ENCODE results near the gene GRB14.

DNA sequence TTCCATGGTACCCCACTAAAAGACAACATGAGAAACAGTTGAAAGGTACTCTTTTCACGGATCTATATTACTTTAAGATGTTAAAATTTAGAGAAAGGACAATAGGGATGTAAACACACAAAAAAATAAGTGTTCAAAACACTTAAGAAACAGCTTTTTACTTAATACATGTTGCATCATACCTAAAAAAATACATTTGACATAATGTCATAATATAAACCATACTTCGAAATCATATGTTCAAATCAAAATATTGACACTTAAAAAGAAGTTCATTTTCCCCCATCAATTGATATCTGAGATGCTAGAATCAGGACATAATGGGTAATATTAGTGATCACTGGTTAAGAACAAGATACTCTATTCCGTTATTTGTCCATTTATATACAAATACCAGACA lies 124.9 kb downstream of the GRB14 start:
- TF ChIP-seq, protein P1, sequence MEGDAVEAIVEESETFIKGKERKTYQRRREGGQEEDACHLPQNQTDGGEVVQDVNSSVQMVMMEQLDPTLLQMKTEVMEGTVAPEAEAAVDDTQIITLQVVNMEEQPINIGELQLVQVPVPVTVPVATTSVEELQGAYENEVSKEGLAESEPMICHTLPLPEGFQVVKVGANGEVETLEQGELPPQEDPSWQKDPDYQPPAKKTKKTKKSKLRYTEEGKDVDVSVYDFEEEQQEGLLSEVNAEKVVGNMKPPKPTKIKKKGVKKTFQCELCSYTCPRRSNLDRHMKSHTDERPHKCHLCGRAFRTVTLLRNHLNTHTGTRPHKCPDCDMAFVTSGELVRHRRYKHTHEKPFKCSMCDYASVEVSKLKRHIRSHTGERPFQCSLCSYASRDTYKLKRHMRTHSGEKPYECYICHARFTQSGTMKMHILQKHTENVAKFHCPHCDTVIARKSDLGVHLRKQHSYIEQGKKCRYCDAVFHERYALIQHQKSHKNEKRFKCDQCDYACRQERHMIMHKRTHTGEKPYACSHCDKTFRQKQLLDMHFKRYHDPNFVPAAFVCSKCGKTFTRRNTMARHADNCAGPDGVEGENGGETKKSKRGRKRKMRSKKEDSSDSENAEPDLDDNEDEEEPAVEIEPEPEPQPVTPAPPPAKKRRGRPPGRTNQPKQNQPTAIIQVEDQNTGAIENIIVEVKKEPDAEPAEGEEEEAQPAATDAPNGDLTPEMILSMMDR (IDR thresholded peaks at IDR 0.05; ENCODE audit: insufficient read depth, low read depth, low read length), result no peak
- no peak for TF ChIP-seq EZH2 (IDR thresholded peaks at IDR 0.05; ENCODE audit: insufficient read depth, low read length)
